GM18951 (cell line): ENCODE results near the gene CHPF.

Experiments
- POLR2A ChIP-seq: IDR thresholded peaks from 4 replicates; pipeline ENCODE4 v1.6.1; 2011; ENCODE audit warnings: mild to moderate bottlenecking; ENCODE audit not compliant: insufficient read length, insufficient read depth; ENCODE audit errors: extremely low read depth
- in situ Hi-C: fragments of 300-500 bp; cut with MboI; formaldehyde crosslinking; loops from one replicate; pipeline ENCODE4 v1.12.0; 2022; ENCODE audit warnings: low sequenced_read_pairs, mixed read lengths, inconsistent platforms; ENCODE audit not compliant: unreplicated experiment

The CHPF gene

DNA sequence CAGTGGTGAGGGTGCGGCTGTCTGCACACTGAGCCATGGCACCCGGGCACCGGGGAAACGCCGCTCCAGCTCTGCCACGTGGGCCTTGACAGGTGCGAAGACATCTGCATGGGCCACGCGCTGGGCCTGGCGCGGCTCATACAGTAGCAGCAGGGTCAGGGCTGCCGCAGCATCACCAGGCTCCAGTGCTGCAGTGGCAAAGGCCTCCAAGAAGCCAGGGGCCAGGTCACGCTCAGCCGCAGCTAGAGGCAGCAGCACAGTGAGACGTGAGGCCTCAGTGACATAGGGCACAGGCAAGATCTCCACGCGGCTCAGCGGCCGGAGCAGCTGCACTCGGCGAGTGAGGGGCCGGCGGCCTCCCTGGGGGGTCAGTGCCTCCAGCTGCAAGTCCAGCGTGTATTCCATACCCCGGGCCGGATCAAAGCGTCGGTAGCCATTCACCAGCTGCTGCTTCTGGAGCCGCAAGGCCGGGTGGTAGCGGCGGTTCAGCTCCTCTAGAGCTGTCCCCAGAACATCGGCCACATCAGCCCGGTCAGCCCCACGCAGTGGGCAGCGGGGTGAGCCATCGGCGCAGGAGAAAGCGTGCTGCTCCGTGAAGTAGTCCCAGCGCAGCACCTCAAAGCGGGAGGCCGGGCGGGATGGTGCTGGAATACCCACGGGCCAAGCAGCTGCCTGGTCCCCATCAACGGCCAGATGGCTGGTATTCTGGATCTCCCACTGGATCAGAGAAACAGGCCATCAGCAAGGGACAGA lies 3.5 kb downstream of the CHPF start:
- no peak for TF ChIP-seq POLR2A
- in situ Hi-C loops = loop anchor here (10.0 kb wide), 1 partner anchor 135 kb away; no protein-coding TSS in a partner anchor

DNA sequence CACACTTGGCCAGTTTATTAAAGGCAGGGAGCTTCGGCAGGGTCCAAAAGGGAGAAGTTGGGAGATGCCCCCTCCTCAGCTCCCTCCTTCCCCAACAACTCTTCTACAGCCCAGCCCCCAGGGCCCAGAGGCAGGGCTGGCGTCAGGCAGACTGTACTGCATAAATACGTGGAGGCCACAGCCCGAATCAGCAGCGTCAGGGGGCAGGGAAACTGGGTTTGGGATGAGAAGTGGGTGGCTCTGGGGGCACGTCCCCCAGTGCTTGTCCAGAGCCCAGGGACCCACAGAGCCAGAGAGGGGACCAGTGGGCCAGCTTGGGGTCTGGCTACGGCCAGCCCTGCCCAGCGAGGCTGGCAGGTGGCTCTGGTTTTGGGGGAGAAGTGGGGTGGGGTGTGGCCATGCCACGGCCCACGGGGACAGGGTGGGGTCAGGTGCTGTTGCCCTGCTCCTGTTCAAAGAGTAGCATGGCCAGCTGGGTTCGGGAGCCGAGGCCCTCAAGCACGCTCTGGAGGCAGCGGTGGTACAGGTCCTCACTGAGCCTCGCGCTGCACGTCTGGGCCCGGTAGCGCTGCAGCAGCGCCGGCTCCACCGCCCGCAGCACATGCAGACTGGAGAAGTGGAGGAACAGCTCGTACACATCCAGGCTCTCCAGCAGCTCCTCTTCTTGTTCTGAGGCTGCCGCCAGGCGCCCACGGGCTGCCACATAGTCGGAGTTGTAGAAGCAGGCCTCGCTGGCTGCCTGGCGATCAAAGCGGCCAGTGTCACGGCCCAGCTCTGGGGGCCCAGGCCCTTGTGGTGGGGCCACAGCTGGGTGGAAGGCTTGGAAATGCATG lies 4.4 kb downstream of the CHPF start:
- in situ Hi-C loops = loop anchor here (10.0 kb wide), 1 partner anchor 134 kb away; no protein-coding TSS in a partner anchor
- no peak for TF ChIP-seq POLR2A

DNA sequence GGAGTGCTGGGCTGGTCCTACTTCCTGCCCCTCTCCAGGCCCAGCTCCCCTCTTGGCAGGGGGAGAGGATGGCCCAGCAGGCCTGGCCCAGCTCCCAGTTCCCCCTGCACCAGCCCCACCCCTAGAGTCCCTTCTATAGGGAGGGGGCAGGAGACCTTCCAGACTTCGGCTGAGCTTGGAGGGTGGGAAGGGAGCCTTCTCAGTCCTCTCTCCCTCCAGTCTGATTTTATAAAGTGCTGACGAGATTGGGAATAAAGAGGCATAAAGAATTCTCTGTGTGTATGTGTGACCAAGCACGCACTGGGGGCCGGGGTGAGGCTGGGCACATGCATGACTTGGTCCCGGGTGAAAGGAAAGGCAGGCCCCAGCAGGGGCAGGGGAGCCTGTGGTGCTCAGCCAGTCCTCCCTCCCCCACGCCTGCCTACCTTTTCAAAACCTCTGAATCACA lies 5.1 kb downstream of the CHPF start:
- in situ Hi-C loops = loop anchor here (10.0 kb wide), 1 partner anchor 134 kb away; no protein-coding TSS in a partner anchor
- TF ChIP-seq POLR2A = no peak

DNA sequence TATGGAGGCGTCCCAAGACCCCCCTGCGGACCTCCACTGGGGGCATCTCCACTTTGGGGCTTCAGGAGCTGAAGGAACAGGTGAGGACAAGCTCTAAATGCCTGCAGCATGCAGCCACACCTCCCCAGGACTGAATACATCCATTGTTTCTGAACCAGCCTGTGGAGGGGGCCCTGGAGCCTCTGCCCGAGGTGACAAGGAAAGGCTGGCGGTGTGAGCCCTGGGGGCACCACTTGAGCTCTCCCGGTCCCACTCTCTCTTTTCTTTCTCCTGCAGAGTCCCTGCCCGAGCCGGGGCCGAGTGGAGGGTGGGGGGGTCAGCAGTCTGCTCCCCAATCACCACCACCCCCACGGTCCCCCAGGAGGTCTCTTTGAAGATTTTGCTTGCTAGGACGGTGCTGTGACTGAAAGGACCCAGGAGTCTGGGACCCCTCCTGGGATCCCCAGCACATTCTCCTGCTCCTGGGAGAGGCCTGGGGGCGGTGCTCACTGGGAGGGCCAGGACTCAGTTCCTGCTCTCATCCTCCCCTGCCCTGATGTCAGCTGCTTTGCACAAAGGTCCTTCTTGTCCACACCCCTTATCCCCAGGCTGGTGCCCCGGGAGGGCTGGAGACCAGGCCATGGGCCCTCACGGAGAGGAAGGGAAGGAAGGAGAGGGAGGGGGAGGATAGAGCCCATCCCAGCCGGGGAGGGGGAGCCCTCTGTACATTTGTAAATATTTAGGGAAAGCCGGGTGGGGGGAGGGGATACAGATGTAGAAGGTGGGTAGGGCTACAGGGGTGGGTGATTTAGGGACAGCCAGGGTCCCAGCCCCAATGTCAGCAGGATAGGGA lies 5.7 kb downstream of the CHPF start:
- in situ Hi-C loops = loop anchor here (10.0 kb wide), 1 partner anchor 133 kb away; no protein-coding TSS in a partner anchor
- TF ChIP-seq POLR2A = no peak

DNA sequence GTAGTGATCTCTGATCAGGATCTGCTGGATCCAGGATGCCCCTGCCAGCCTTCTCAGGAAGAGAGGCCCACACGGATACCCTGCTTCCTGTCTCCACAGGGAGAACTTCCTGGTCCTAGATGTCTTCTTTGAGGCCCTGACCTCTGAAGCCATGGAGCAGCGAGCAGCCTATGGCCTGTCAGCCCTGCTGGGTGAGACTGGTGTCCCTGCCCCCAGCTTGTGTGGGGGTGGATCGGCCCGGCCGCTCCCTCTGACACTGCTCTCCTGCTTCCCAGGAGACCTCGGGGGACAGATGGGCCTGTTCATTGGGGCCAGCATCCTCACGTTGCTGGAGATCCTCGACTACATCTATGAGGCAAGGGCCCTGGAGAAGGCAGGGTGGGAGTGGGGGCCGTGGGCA lies 6.6 kb downstream of the CHPF start:
- TF ChIP-seq POLR2A = no peak
- in situ Hi-C loops = loop anchor here (10.0 kb wide), 1 partner anchor 132 kb away; no protein-coding TSS in a partner anchor

DNA sequence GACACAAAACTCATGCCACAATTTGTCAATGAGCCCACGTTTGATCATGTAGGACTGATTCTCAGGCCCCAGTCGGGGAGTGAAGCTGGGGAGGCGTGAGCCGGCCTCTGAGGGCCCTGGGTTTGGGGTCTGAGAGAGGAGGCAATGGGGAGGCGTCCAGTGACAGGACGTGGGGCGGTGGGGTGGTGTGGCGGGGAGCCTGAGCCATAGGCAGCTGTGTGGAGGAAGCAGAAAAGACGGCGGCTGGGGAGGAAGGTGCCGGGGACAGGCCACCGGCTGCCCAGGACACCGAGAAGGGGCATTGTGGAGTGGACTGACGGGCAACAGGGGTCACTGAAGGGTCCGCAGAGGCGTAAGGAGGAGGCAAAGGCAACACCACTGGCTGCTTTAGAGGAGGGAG lies 7.2 kb downstream of the CHPF start:
- TF ChIP-seq POLR2A = no peak
- in situ Hi-C loops = loop anchor here (10.0 kb wide), 1 partner anchor 132 kb away; no protein-coding TSS in a partner anchor

DNA sequence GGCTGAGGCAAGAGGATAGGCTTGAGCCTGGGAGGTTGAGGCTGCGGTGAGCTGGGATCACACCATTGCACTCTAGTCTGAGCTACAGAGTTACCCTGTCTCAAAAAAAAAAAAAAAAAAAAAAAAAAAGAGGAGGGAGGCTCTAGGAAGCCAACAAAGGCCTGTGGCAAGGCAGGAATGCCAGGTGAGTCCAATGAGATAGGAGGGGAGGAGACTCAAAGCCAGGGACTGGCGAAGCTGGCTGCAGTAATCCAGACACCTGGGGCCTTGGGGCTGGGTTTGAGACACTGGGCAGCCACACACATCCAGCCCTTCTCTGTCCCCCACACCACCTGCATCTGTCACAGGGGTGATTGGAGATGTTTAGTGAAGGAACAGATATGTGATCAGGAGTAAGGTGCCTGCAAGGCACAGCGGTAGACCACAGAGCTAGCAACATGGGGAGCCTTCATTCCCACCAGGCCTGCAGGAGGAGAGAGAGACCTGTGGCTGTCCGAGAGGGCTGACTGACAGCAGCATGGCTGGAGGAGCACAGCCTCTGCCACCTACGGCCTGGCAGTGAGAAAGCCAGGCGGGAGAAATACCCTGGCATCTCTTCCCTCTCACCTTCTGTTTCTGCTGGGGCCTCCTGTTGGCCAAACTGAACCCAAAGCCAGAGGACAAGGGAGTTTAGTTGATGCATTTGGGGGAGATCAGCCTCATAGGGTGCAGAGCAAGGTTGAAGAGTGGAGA lies 9.5 kb downstream of the CHPF start:
- in situ Hi-C loops = loop anchor here (10.0 kb wide), 1 partner anchor 129 kb away; no protein-coding TSS in a partner anchor
- TF ChIP-seq POLR2A = no peak

DNA sequence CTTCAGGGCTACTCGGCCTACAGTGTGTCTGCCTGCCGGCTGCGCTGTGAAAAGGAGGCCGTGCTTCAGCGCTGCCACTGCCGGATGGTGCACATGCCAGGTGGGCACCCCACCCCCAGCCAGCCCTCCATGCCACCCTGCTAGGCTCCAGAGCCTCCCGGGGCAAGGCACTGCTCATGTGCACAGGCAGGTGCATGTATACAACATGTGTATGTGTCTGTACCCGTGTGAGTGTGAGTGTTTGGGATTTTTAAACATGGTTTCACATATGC lies 11.3 kb downstream of the CHPF start:
- TF ChIP-seq POLR2A = no peak
- in situ Hi-C loops = loop anchor here (10.0 kb wide), 1 partner anchor 128 kb away; no protein-coding TSS in a partner anchor

DNA sequence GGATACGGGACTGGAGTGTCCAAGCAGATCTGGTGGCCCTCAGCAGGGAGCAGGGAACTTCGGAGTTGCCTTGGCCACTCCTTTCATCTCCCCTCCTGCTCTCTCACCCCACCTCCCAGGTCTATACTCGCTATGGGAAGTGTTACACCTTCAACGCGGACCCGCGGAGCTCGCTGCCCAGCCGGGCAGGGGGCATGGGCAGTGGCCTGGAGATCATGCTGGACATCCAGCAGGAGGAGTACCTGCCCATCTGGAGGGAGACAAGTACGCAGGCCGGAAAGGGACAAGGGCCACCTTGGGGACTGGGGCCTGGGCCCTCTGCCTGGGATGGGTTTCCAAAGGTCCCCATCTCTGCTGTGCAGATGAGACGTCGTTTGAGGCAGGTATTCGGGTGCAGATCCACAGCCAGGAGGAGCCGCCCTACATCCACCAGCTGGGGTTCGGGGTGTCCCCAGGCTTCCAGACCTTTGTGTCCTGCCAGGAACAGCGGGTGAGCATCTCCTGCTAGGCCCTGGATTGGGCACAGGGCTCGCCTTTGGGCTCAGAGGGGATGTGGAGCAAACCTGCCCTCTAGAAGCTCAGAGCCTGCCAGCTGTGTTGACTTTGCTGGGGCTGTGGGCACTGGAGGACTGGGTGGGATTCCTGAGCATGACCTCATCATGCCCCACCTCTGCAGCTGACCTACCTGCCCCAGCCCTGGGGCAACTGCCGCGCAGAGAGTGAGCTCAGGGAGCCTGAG lies 11.8 kb downstream of the CHPF start:
- no peak for TF ChIP-seq POLR2A
- in situ Hi-C loops = loop anchor here (10.0 kb wide), 1 partner anchor 127 kb away; no protein-coding TSS in a partner anchor

DNA sequence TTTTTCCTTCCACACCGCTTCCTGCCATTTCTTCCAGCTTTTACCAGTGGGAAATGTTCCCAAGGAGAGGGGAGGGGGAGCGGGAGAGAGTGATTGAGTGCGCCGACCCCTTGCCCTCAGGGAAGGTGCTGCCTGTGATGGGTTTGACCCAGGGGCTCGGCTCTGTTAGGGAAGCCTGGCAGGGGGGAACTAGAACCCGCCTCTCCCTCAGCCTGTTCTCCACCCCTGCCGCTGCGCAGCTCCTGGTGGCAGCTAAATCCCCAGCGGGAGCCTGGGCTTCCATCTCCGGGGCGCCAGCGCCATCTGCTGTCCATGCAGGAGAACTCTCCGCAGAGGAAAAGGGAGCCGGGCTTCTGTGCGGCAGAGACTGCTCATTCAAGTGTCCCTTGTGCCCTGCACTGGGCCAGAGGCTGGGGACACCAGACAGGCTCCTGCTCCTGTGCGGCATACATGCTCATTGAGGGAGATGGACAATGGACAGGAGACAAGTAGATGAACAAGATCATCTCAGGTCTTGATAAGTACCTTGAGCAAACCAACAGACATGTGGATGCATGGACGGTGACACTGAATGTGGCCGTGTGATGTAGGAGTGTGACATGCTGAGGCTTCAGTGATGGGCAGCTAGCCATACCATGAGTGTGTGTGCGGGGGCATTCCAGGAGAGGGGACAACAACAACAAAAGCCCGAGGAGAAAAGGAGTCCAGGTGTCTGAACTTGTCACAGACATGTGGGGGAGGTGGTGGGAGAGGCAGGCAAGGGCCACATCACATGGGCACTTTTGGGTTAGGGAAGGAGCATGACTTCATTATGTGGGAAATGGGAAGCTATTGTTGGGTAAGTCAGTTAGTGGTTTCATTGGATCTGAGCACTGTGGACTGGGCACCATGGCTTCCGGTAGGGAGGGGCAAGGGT lies 13.3 kb downstream of the CHPF start:
- TF ChIP-seq POLR2A = no peak
- in situ Hi-C loops = loop anchor here (10.0 kb wide), 1 partner anchor 126 kb away; no protein-coding TSS in a partner anchor

DNA sequence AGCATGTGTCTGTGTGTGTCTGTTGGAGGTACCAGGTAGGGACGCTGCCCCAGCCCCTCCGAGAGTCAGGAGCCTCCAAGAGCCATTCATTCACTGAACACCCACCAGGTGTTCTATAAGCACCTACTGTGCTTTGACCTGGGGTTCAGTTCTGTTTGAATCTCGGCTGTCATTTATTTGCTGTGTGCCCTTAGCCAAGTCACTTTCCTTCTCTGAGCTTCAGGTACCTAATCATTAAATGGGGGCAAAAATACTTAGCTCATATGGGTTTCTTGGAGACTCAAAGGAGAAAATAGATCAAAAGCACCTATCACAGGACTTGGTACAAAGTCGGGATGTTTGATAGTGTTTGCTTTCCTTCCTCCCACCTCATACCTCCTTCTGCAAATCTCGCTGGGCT lies 16.1 kb downstream of the CHPF start:
- no peak for TF ChIP-seq POLR2A
- in situ Hi-C loops = no loop called here
